Activated T-helper 1 cell treated with anti-CD3 and anti-CD28 coated beads, Interleukin-12 subunit alpha, Interleukin-12 subunit beta, Interleukin-2, Interleukin-4 antibody, amounts not matched to agents 30 ng/mL and 10 ng/mL and 1 ng/mL, durations not matched to agents 14 hours and 24 hours and 36 hours (primary cell): ENCODE data around the gene BCL2L12. TPM values are rescaled to one million over a fixed set of nuclear protein-coding genes. Genes with fewer than 3 reads are reported as not detected.

ENCODE experiments used
- DNase-seq: peaks from one replicate; pipeline ENCODE4 v3.0.0; 2021; ENCODE audit warnings: low spot score
- H3K27ac Mint-ChIP-seq: one replicate; pipeline ENCODE4 v1.8.0; 2021; ENCODE audit warnings: mild to moderate bottlenecking, mixed read lengths
- H3K27me3 Mint-ChIP-seq: one replicate; pipeline ENCODE4 v1.8.0; 2022; ENCODE audit warnings: mild to moderate bottlenecking, moderate library complexity, mixed read lengths; ENCODE audit not compliant: insufficient read depth
- H3K36me3 Mint-ChIP-seq: one replicate; pipeline ENCODE4 v1.8.0; 2021; ENCODE audit warnings: low read depth, mixed read lengths
- H3K4me1 Mint-ChIP-seq: one replicate; pipeline ENCODE4 v1.8.0; 2021; ENCODE audit warnings: low read depth, mixed read lengths
- H3K4me3 Mint-ChIP-seq: one replicate; pipeline ENCODE4 v1.8.0; 2021; ENCODE audit warnings: mild to moderate bottlenecking, moderate library complexity, mixed read lengths
- H3K9me3 Mint-ChIP-seq: one replicate; pipeline ENCODE4 v1.8.0; 2021; ENCODE audit warnings: mixed read lengths
- intact Hi-C: fragments of 100-400 bp; cut with micrococcal nuclease; formaldehyde crosslinking; loops from one replicate; pipeline ENCODE4 v1.15.1; 2024
- total RNA-seq: library from RNA; stranded (reverse); gene quantifications from 2 replicates; pipeline ENCODE4 v1.2.3, GENCODE V29; 2022

BCL2L12 gene
- total RNA-seq, 1 donor from 2014 or later, result 72.2 TPM

GRCh38 chr19:49687150-49687549 lies 21.4 kb downstream of the BCL2L12 start:
- Mint-ChIP-seq H3K27ac (no peak overlapping the region), H3K4me3 (no peak overlapping the region), H3K9me3 (no peaks in the 10 kb centered on the region), H3K36me3 (peaks cover 39% of the 10 kb centered on the region), H3K4me1 (peaks cover 19% of the 10 kb centered on the region), H3K27me3 (peaks cover 12% of the 10 kb centered on the region)
- intact Hi-C loops, result no loop called here
- no peak for DNase-seq

DNA sequence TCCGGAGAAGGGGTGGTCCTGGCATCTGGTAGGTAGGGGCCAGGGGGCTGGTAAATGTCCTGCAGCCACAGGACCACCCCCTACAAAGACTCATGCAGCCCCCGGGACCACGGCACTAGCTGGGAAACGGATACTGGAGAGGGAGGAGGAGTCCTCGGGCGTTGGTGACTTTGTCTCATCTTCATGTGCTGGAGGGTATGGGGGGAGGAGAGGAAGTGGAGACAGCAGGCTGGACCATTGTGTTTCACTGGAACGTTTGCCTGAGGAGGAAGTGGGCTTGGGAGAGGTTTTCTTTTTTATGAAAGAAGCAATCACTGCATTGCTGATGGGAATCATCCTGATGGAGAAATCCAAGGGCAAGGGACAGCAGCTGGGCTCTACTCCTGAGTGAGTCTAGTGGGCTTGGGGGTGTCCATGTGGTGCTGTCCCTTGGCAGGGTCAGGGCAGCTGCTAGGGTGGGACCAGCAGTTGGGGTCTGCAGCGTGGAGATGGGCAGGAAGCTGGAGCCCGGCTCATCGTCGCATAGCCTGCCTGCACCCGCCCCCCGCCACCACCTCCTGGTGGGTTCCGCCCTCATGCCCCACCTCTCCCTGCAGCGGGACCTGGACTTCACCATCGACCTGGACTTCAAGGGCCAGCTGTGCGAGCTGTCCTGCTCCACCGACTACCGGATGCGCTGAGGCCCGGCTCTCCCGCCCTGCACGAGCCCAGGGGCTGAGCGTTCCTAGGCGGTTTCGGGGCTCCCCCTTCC lies 22.0 kb downstream of the BCL2L12 start:
- H3K27ac Mint-ChIP-seq, result no peak overlapping the region
- DNase-seq, result no peak
- H3K36me3 Mint-ChIP-seq, result peaks cover 34% of the 10 kb centered on the region
- intact Hi-C loops, result no loop called here
- H3K9me3 Mint-ChIP-seq, result no peaks in the 10 kb centered on the region
- H3K4me3 Mint-ChIP-seq, result peak overlapping the region; percentile 2
- H3K27me3 Mint-ChIP-seq, result peaks cover 14% of the 10 kb centered on the region
- peaks cover 19% of the 10 kb centered on the region for H3K4me1 Mint-ChIP-seq

DNA sequence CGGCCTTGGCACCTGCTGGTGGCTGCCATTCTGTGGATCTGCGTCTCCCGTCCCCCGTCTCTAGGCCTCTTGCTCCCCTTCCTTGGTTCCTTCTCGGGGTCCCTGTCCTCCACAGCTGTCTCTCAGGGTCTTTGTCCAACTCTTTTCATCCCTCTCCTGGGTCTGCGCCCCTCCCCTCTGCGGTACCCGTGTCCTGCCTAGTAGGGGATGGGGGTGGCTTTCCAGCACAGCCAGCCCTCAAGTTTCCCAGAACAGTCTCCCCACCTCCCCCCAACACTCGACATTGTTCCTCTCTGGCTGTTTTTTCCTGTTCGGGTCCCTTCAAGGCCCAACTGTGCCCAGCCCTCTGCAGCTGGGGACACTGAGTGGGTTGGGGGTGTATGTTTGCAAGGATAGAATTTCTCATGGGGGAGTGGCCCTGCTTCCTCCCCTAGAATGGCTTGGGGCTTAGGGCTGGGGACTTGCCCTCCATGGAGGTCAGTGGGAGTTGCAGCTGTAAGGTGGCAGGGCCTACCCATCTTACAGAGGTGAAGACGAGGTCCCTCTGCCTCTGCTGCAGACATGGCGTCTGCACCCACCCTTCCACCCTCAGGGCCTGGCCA lies 22.9 kb downstream of the BCL2L12 start:
- intact Hi-C loops, result no loop called here
- Mint-ChIP-seq H3K27me3 (peaks cover 14% of the 10 kb centered on the region), H3K27ac (no peak overlapping the region), H3K4me3 (no peak overlapping the region), H3K9me3 (no peaks in the 10 kb centered on the region), H3K36me3 (peaks cover 33% of the 10 kb centered on the region), H3K4me1 (peaks cover 19% of the 10 kb centered on the region)
- DNase-seq, result no peak

- Mint-ChIP-seq H3K4me3 (peak within 1 kb of the TSS; percentile 5), H3K27me3 (peaks cover 14% of the 10 kb centered on the region), H3K4me1 (peaks cover 19% of the 10 kb centered on the region), H3K36me3 (peaks cover 26% of the 10 kb centered on the region), H3K27ac (peak within 1 kb of the TSS; percentile 70), H3K9me3 (no peaks in the 10 kb centered on the region)
- no peak for DNase-seq
- intact Hi-C loops, result no loop called here
Observed at GRCh38 chr19:49689133-49690078, 23.7 kb downstream of the BCL2L12 start, which contains the start of gene ADM5. Gene ADM5, plus strand, starts transcription at chr19:49689594. Its CDS starts 244 bp downstream, at chr19:49689838.

DNA sequence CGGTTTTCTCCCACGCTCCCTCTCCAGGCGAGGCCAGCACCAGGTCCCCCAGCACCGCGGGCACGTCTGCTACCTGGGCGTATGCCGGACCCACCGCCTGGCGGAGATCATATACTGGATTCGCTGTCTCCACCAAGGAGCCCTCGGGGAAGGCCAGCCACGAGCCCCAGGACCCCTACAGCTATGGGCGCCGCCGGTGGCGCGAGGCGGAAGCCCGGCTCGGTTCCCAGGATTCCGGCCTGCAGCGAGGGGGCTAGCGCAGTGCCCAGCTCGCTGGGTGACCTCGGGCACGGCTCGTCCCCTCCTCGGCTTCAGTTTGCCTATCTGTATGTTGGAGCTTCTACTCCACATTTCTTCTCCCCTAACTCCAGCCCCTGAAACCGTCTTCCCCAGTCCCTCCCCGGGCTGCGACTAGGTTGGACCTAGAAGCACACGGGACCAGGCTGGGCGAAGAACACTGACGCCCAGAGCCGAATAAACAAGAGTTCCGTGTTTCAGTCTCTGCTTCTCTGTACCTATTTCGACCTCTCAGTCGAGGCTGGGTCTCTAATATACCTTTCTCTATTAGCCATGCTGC lies 24.4 kb downstream of the BCL2L12 start:
- DNase-seq, result no peak
- H3K36me3 Mint-ChIP-seq, result peaks cover 25% of the 10 kb centered on the region
- intact Hi-C loops, result no loop called here
- peaks cover 19% of the 10 kb centered on the region for H3K4me1 Mint-ChIP-seq
- H3K27me3 Mint-ChIP-seq, result peaks cover 14% of the 10 kb centered on the region
- peak overlapping the region; percentile 77 for H3K4me3 Mint-ChIP-seq
- peak overlapping the region; percentile 70 for H3K27ac Mint-ChIP-seq
- H3K9me3 Mint-ChIP-seq, result no peaks in the 10 kb centered on the region

DNA sequence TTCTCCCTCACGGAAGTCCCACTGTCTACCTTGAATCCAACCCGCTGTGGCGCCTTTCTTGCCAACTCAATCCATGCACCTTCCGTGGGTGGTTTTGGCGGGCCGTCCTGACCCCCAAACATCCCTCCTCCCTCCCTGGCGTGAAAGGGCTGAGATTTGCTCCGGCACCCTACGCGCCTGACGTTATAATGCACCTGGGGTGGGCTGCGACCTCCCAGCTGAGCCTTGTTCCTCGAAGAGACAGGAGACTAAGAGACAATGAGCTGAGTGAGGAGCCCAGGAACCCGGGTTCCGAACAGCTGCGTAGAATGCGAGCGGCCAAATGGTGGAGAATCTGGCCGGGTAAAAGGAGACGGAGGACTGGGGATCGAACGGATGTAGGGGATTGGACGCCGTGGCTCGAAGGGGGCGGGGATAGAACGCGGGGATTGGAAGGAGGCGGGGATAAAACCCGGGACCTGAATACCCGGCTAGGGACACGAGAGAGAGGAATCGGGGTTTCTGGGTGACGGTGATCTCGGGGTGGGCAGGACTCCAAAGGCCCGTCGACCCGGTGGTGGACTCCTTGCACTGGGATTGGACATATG lies 25.0 kb downstream of the BCL2L12 start, which contains the start of gene CPT1C:
TSS of gene CPT1C (plus strand) at position 461 of the 587 bp plus-strand sequence. CDS start 1,137 bp downstream, outside the sequence.
- intact Hi-C loops, result no loop called here

DNA sequence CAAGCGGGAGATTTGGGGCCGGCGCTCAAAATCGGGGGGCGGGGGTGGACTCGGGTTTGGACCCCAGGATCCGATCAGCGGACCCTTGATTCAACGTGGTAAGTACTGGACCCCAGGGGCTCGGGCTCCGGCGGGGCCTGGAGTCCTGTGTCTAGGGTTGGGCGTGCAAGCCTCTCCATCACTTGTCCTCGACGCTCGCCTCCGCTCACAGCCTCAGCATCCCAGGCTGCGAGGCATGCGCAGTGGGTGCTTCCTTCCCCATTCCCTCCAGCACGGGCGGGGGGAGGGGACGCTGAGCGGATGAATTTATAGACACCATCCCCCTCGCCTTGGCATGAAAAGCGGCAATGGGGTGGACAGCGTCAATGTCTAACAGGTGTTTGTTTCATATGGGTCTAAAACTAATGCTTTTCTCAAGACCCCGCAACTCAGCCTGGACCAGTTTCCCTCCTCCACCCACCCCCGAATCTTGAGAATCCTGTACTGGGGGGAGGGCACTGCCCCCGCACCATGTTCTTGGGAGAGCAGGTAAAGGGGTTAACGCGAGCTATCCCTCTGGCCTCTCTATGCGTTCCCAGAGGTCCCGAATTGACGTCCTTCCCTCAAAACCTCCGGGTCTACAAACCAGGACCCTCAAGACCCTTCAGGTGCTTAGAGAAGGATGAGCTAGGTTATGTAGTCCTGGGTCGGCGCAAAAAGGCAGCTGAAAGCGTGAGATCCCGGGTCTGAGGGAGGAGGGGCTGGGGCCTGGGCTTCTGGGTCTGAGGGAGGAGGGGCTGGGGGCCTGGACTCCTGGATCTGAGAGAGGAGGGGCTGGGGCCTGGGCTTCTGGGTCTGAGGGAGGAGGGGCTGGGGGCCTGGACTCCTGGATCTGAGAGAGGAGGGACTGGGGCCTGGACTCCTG lies 25.8 kb downstream of the BCL2L12 start:
- DNase-seq, result no peak
- Mint-ChIP-seq H3K4me1 (peaks cover 19% of the 10 kb centered on the region), H3K36me3 (peaks cover 18% of the 10 kb centered on the region), H3K9me3 (no peaks in the 10 kb centered on the region), H3K27ac (no peak overlapping the region), H3K4me3 (peak overlapping the region; percentile 77), H3K27me3 (peaks cover 14% of the 10 kb centered on the region)
- intact Hi-C loops, result no loop called here

More for the DNA sequence above, 25.0 kb downstream of the BCL2L12 start, which contains the start of gene CPT1C:
- Mint-ChIP-seq H3K36me3 (peaks cover 19% of the 10 kb centered on the region), H3K9me3 (no peaks in the 10 kb centered on the region), H3K4me3 (peak within 1 kb of the TSS; percentile 77), H3K27me3 (peaks cover 14% of the 10 kb centered on the region), H3K27ac (peak within 1 kb of the TSS; percentile 70), H3K4me1 (peaks cover 19% of the 10 kb centered on the region)
- no peak for DNase-seq

DNA sequence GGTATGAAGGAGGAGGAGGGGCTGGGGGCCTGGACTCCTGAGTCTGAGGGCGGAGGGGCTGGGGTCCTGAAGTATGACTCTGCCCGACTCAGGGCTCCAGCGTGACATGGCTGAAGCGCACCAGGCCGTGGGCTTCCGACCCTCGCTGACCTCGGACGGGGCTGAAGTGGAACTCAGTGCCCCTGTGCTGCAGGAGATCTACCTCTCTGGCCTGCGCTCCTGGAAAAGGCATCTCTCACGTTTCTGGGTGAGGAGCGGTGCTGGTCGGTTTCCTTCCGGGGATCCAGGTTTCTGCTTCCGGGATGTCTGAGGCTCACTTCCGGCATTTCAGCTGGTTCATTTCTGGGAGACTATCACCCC lies 26.4 kb downstream of the BCL2L12 start:
- H3K27me3 Mint-ChIP-seq, result peaks cover 14% of the 10 kb centered on the region
- no peak for DNase-seq

DNA sequence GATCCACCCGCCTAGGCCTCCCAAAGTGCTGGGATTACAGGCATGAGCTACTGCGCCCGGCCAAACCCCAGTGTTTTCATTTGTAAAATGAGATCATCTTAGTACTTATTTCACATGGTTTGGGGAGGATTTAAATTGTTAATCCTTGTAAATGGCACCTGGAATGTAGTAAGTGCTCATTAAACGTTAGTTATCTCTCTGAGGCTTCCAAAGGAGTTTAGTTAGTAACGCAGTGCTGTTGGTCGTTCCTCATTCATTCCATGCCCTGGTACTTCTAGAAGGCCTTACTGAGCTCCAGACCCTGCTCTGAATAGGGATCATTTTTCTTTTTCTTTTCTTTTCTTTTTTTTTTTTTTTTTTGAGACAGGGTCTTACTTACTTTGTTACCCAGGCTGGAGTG lies 30.4 kb downstream of the BCL2L12 start:
- Mint-ChIP-seq H3K4me3 (no peak overlapping the region), H3K9me3 (no peaks in the 10 kb centered on the region), H3K4me1 (peaks cover 4% of the 10 kb centered on the region), H3K27ac (no peak overlapping the region), H3K36me3 (no peaks in the 10 kb centered on the region), H3K27me3 (peaks cover 6% of the 10 kb centered on the region)
- no peak for DNase-seq
- intact Hi-C loops, result no loop called here

More for the DNA sequence above, 26.4 kb downstream of the BCL2L12 start:
- H3K36me3 Mint-ChIP-seq, result peaks cover 14% of the 10 kb centered on the region
- no peak overlapping the region for H3K27ac Mint-ChIP-seq
- peaks cover 19% of the 10 kb centered on the region for H3K4me1 Mint-ChIP-seq
- intact Hi-C loops, result no loop called here
- H3K4me3 Mint-ChIP-seq, result no peak overlapping the region
- no peaks in the 10 kb centered on the region for H3K9me3 Mint-ChIP-seq

DNA sequence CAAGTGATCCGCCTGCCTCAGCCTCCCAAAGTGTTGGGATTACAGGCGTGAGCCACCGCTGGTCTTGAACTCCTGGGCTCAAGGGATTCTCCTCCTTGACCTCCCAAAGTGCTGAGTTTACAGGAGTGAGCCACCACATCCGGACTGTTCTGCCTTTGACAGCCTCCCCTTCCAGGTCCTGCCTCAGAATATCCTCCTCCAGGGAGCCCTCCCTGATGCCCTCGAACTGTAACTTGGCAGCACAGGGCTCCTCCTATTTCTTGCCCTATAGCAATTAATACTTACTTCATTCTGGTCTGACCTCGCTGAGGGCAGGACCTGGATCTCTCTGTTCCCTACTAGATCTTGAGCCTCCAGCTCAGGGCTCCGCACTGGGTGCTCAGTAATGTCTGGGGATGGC lies 31.1 kb downstream of the BCL2L12 start:
- H3K27ac Mint-ChIP-seq, result no peak overlapping the region
- intact Hi-C loops, result no loop called here
- no peak for DNase-seq
- H3K4me3 Mint-ChIP-seq, result no peak overlapping the region
- no peaks in the 10 kb centered on the region for H3K36me3 Mint-ChIP-seq
- H3K4me1 Mint-ChIP-seq, result no peaks in the 10 kb centered on the region
- no peaks in the 10 kb centered on the region for H3K9me3 Mint-ChIP-seq
- peaks cover 6% of the 10 kb centered on the region for H3K27me3 Mint-ChIP-seq

GRCh38 chr19:49699364-49699763 lies 33.6 kb downstream of the BCL2L12 start:
- Mint-ChIP-seq H3K4me1 (no peaks in the 10 kb centered on the region), H3K36me3 (no peaks in the 10 kb centered on the region), H3K9me3 (no peaks in the 10 kb centered on the region), H3K4me3 (no peak overlapping the region), H3K27me3 (peaks cover 5% of the 10 kb centered on the region), H3K27ac (no peak overlapping the region)
- DNase-seq, result no peak
- intact Hi-C loops, result no loop called here
